Hepatocyte (in vitro differentiated cells): Measurements from ENCODE around the gene SARS2. TPM values are rescaled to one million over a fixed set of nuclear protein-coding genes. Genes with fewer than 3 reads are reported as not detected.

Experiments used
- DNase-seq: peaks from one replicate; pipeline ENCODE4 v3.0.0-alpha.2; 2016; ENCODE audit warnings: low spot score
- H2AFZ ChIP-seq: fragments of 200-600 bp; sonication (generic); 2 replicates; pipeline ENCODE4 v1.6.0; 2016; ENCODE audit warnings: antibody characterized with exemption, mild to moderate bottlenecking
- H3K27ac ChIP-seq: fragments of 200-600 bp; sonication (generic); 2 replicates; pipeline ENCODE4 v1.5.1; 2016; ENCODE audit warnings: mild to moderate bottlenecking
- H3K27me3 ChIP-seq: fragments of 200-600 bp; sonication (generic); 2 replicates; pipeline ENCODE4 v1.6.1; 2016
- H3K36me3 ChIP-seq: fragments of 200-600 bp; sonication (generic); replicated peaks from 2 replicates; pipeline ENCODE4 v1.5.1; 2016; ENCODE audit warnings: low read depth; ENCODE audit not compliant: insufficient read depth
- H3K4me1 ChIP-seq: fragments of 200-600 bp; sonication (generic); 2 replicates; pipeline ENCODE4 v1.5.1; 2016; ENCODE audit warnings: mild to moderate bottlenecking, moderate library complexity; ENCODE audit not compliant: insufficient read depth
- H3K4me2 ChIP-seq: fragments of 200-600 bp; sonication (generic); 2 replicates; pipeline ENCODE4 v1.6.0; 2016
- H3K4me3 ChIP-seq: fragments of 200-600 bp; sonication (generic); 2 replicates; pipeline ENCODE4 v1.5.1; 2016; ENCODE audit warnings: mild to moderate bottlenecking
- H3K79me2 ChIP-seq: fragments of 200-600 bp; sonication (generic); 2 replicates; pipeline ENCODE4 v1.6.0; 2017; ENCODE audit warnings: mild to moderate bottlenecking
- H3K9me2 ChIP-seq: fragments of 200-600 bp; sonication (generic); replicated peaks from 2 replicates; pipeline ENCODE4 v1.6.0; 2017; ENCODE audit warnings: mild to moderate bottlenecking; ENCODE audit not compliant: insufficient read depth
- H3K9me3 ChIP-seq: fragments of 200-600 bp; sonication (generic); 2 replicates; pipeline ENCODE4 v1.5.1; 2016; ENCODE audit warnings: low read depth, mild to moderate bottlenecking
- H4K20me1 ChIP-seq: fragments of 200-600 bp; sonication (generic); 2 replicates; pipeline ENCODE4 v1.6.0; 2016; ENCODE audit warnings: mild to moderate bottlenecking; ENCODE audit not compliant: insufficient read depth, poor library complexity, severe bottlenecking
- EZH2 ChIP-seq: fragments of 200-600 bp; sonication (generic); IDR thresholded peaks from 2 replicates; pipeline ENCODE4 v1.6.1; 2016; ENCODE audit warnings: antibody characterized with exemption, mild to moderate bottlenecking, borderline replicate concordance
- EZH2phosphoT487 ChIP-seq: fragments of 200-600 bp; sonication (generic); IDR thresholded peaks from one replicate; pipeline ENCODE4 v1.6.1; 2018; ENCODE audit warnings: antibody characterized with exemption, mild to moderate bottlenecking, low read depth, moderate library complexity; ENCODE audit not compliant: unreplicated experiment, severe bottlenecking
- WGBS: methylation state at CpG from one replicate; pipeline ENCODE4 v1.1.6; 2016; ENCODE audit warnings: low lambda C conversion rate; ENCODE audit errors: missing lambda C conversion rate; 5-methylcytosine and 5-hydroxymethylcytosine counted together
- polyA plus RNA-seq: library from polyadenylated mRNA; unstranded; fragments of >200 nt; fragmentation: Nextera tagmentation; extraction: Ambion mirVana; gene quantifications from 2 replicates; pipeline ENCODE4 v1.2.1, GENCODE V29; 2016
- total RNA-seq: library from RNA; depleted of rRNA; stranded (reverse); fragments of >200 nt; gene quantifications from 2 replicates; pipeline ENCODE4 v1.2.3, GENCODE V29; 2014
- TF ChIP-seq, protein P1 (sequence below): fragments of 200-600 bp; sonication (generic); IDR thresholded peaks from 2 replicates; pipeline ENCODE4 v1.5.1; 2016; ENCODE audit warnings: antibody characterized with exemption, mild to moderate bottlenecking; ENCODE audit not compliant: poor library complexity

The SARS2 gene
- total and polyA plus RNA-seq, 2 experiments from 2014 or later, result 24.2 to 47.7 TPM

DNA sequence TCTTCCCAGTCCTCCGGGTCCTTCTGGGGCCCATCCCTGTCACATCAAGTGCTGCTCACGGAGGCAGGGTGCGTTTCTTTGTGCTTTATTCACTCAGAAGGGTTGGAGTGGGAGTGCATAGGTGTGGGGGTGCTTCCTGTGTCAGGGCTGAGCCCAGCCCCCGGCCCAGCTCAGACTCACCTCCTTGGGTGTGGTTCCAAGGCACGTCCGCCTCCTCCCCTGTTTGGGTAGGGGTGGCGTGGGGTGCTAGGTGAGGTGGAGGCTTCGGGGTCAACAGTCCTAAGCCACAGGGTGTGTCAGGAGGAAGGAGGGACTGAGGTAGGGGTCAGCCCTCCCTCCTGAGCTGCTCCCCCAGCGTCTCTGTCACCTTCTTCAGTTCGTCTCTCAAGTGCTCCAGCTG is 21.7 kb downstream of the SARS2 start:
- no peaks in the 10 kb centered on the region for H3K27me3 ChIP-seq
- no peaks in the 10 kb centered on the region for H3K4me1 ChIP-seq
- H4K20me1 ChIP-seq, result no peaks in the 10 kb centered on the region
- WGBS, result 89% methylated on average over 10 of the region's 10 CpGs
- H3K4me2 ChIP-seq, result no peak overlapping the region
- H2AFZ ChIP-seq, result no peak overlapping the region
- no peak for DNase-seq
- no peak overlapping the region for H3K27ac ChIP-seq
- H3K79me2 ChIP-seq, result no peaks in the 10 kb centered on the region
- no peaks in the 10 kb centered on the region for H3K9me2 ChIP-seq
- no peaks in the 10 kb centered on the region for H3K9me3 ChIP-seq
- no peaks in the 10 kb centered on the region for H3K36me3 ChIP-seq
- no peak overlapping the region for H3K4me3 ChIP-seq
- TF ChIP-seq EZH2 (no peak), EZH2phosphoT487 (no peak)
- TF ChIP-seq, protein P1, sequence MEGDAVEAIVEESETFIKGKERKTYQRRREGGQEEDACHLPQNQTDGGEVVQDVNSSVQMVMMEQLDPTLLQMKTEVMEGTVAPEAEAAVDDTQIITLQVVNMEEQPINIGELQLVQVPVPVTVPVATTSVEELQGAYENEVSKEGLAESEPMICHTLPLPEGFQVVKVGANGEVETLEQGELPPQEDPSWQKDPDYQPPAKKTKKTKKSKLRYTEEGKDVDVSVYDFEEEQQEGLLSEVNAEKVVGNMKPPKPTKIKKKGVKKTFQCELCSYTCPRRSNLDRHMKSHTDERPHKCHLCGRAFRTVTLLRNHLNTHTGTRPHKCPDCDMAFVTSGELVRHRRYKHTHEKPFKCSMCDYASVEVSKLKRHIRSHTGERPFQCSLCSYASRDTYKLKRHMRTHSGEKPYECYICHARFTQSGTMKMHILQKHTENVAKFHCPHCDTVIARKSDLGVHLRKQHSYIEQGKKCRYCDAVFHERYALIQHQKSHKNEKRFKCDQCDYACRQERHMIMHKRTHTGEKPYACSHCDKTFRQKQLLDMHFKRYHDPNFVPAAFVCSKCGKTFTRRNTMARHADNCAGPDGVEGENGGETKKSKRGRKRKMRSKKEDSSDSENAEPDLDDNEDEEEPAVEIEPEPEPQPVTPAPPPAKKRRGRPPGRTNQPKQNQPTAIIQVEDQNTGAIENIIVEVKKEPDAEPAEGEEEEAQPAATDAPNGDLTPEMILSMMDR, result no peak

DNA sequence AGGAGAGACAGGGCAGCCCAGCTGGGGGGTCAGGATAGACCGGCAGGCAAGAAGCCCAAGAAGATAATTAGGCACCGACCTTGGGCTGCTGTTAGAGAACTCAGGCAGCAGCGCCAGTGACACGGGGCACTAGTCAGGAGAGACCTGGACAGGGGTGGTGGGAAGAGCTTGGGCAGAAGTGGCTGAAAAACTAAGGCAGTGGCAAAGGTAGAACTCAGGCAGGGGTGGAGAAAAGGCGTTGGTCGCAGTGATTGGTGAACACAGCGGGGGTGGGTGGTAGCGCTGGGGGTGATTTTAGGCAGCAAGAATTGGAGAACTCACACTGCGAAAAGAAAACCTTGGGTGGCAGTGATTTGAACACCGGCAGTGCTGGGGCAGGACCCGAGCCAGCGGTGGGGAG is 22.9 kb downstream of the SARS2 start:
- H2AFZ ChIP-seq, result no peak overlapping the region
- H3K27ac ChIP-seq, result no peak overlapping the region
- TF ChIP-seq, protein P1, result no peak
- TF ChIP-seq EZH2phosphoT487 (no peak), EZH2 (no peak)

GRCh38 chr19:38907227-38907626 is 23.3 kb downstream of the SARS2 start:
- no peaks in the 10 kb centered on the region for H4K20me1 ChIP-seq
- H2AFZ ChIP-seq, result no peak overlapping the region
- H3K4me3 ChIP-seq, result no peak overlapping the region
- no peaks in the 10 kb centered on the region for H3K9me3 ChIP-seq
- no peak overlapping the region for H3K4me2 ChIP-seq
- no peaks in the 10 kb centered on the region for H3K4me1 ChIP-seq
- H3K9me2 ChIP-seq, result no peaks in the 10 kb centered on the region
- DNase-seq, result no peak
- peaks cover 16% of the 10 kb centered on the region for H3K79me2 ChIP-seq
- H3K36me3 ChIP-seq, result no peaks in the 10 kb centered on the region
- H3K27me3 ChIP-seq, result no peaks in the 10 kb centered on the region
- WGBS, result 97% methylated on average over 24 of the region's 29 CpGs
- H3K27ac ChIP-seq, result no peak overlapping the region
- TF ChIP-seq EZH2phosphoT487 (no peak), EZH2 (no peak)
- TF ChIP-seq, protein P1, result no peak

More for the DNA sequence above, 22.9 kb downstream of the SARS2 start:
- no peaks in the 10 kb centered on the region for H3K27me3 ChIP-seq
- no peak for DNase-seq
- H3K4me2 ChIP-seq, result no peak overlapping the region
- H3K36me3 ChIP-seq, result no peaks in the 10 kb centered on the region
- peaks cover 12% of the 10 kb centered on the region for H3K79me2 ChIP-seq
- no peaks in the 10 kb centered on the region for H3K9me3 ChIP-seq
- no peaks in the 10 kb centered on the region for H3K9me2 ChIP-seq
- no peaks in the 10 kb centered on the region for H3K4me1 ChIP-seq
- no peaks in the 10 kb centered on the region for H4K20me1 ChIP-seq
- no peak overlapping the region for H3K4me3 ChIP-seq
- over 99% methylated on average over 11 of the region's 12 CpGs for WGBS

GRCh38 chr19:38905620-38906019 is 24.9 kb downstream of the SARS2 start:
- H3K79me2 ChIP-seq, result peaks cover 28% of the 10 kb centered on the region
- H3K9me2 ChIP-seq, result no peaks in the 10 kb centered on the region
- H3K4me2 ChIP-seq, result no peak overlapping the region
- no peak overlapping the region for H3K27ac ChIP-seq
- H2AFZ ChIP-seq, result no peak overlapping the region
- TF ChIP-seq EZH2 (no peak), EZH2phosphoT487 (no peak)
- TF ChIP-seq, protein P1, result no peak
- no peaks in the 10 kb centered on the region for H3K27me3 ChIP-seq
- no peak overlapping the region for H3K4me3 ChIP-seq
- peaks cover 5% of the 10 kb centered on the region for H3K4me1 ChIP-seq
- no peaks in the 10 kb centered on the region for H4K20me1 ChIP-seq
- no peaks in the 10 kb centered on the region for H3K9me3 ChIP-seq
- DNase-seq, result no peak
- WGBS, result 98% methylated on average over 4 of the region's 4 CpGs
- no peaks in the 10 kb centered on the region for H3K36me3 ChIP-seq
